HG02943 (cell line): Measurements from ENCODE around the gene LCN9.

Experiments used
- ATAC-seq: cut with Tn5 transposase; IDR thresholded peaks from one replicate; pipeline ENCODE4 v1.9.1; 2021; ENCODE audit warnings: mild to moderate bottlenecking, low read depth, moderate library complexity; ENCODE audit not compliant: unreplicated experiment

The LCN9 gene

DNA sequence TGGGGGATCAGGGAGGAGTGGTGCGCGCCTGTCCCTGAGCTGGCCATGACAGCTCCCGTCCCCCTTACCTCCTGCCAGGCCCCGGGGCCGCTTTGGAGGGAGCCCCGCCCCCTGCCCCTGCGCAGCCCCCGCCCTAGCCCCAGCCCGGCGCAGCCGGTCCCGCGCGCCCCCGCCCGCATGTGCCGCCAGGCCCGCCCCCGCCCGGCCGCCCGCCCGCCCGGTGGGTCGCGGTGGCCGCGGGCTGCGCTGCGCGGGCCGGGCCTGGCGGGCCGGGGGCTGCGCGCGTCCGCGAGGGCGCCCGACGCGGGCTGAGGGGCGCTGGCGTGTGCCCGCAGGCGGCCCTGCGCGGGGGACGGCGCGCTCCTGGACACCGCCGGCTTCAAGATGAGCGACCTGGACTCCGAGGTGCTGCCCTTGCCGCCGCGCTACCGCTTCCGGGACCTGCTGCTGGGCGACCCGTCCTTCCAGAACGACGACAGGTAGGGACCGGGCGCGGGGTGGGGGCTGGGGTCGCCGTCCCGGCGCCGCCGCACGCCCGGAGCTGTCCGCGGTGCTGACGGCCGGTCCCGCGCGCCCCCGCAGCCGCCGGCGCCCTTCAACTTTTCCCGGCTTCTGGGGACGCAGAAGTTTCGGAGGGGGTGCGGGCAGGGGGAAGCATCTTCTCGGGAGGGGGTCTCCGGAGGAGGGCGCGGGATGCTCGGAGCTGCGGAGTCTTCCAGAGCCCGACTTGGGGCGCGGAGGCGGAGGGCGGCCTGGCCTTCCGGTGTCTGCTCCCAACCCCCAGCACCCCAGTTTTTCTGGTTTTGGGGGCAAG lies 51.3 kb downstream of the LCN9 start:
- no peak for ATAC-seq

DNA sequence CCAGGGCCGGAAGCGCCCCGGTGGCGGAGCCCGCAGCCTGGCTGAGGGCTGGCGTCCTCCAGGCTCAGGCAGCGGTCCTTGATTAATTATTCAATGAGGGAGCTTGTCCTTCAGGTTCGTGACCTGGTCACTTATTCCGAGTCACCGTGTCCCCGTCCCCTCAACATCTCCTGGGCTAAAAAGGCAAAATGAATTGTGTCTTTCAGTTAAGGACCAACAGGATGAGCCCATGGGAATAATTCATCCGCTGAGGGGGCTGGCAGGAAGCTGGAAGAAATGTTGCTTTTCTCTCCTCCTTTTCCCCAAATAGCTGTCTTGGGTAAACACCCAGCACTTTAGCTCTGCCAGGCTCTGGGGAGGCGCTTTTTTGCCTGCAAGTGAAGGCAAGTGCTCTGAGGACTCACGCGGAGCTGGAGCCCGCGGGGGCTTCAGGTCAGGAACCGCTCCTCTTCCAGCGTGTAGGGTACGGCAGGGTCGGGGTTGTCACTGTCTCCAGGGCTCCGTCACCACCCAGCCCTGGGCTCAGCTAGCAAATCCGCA lies 52.0 kb downstream of the LCN9 start:
- ATAC-seq: no peak

DNA sequence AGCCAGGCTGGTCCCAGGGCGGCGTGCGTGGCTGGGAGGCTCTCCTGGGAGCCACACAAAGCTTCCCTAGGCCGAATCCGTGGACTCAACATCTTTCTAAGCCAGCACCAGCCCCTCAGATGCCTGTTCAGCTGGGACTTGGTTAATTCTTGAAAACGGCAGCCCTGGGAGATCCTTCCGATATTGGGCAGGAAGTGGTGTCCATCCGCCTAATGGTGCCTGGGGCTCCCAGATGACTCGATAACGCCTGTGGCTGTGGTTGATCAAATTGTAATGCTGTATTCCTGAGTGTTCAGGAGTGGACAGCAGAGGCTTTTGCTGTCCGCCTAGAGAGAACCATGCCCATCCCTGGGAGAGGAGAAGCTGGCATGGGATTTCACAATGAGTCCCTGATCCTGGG lies 52.9 kb downstream of the LCN9 start:
- ATAC-seq: no peak
